Ishikawa (cell line): ENCODE data around the gene MIB2.
A peak's percentile ranks its signal among the peaks of the same experiment; 100 is the strongest.

Experiments
- CEBPB ChIP-seq: IDR thresholded peaks from 2 replicates; pipeline ENCODE4 v1.6.1; 2012
- CREB1 ChIP-seq: IDR thresholded peaks from 2 replicates; pipeline ENCODE4 v1.6.1; 2012; ENCODE audit warnings: low read depth
- EGR1 ChIP-seq: IDR thresholded peaks from 2 replicates; pipeline ENCODE4 v1.6.1; 2012
- EP300 ChIP-seq: IDR thresholded peaks from 2 replicates; pipeline ENCODE4 v1.6.1; 2012; ENCODE audit warnings: borderline replicate concordance
- MAX ChIP-seq: IDR thresholded peaks from 2 replicates; pipeline ENCODE4 v1.6.1; 2012
- NFIC ChIP-seq: IDR thresholded peaks from 2 replicates; pipeline ENCODE4 v1.6.1; 2012
- RAD21 ChIP-seq: IDR thresholded peaks from 2 replicates; pipeline ENCODE4 v1.6.1; 2012; ENCODE audit warnings: low read depth
- REST ChIP-seq: IDR thresholded peaks from 2 replicates; pipeline ENCODE4 v1.6.1; 2012; ENCODE audit warnings: low read depth, mild to moderate bottlenecking
- TAF1 ChIP-seq: IDR thresholded peaks from 2 replicates; pipeline ENCODE4 v1.6.1; 2012; ENCODE audit warnings: low read depth, mild to moderate bottlenecking
- TCF12 ChIP-seq: IDR thresholded peaks from 2 replicates; pipeline ENCODE4 v1.6.1; 2012; ENCODE audit warnings: low read depth
- TEAD4 ChIP-seq: IDR thresholded peaks from 2 replicates; pipeline ENCODE4 v1.6.1; 2012
- USF1 ChIP-seq: IDR thresholded peaks from 2 replicates; pipeline ENCODE4 v1.6.1; 2012
- YY1 ChIP-seq: IDR thresholded peaks from 2 replicates; pipeline ENCODE4 v1.6.1; 2012; ENCODE audit warnings: low read depth

GRCh38 chr1:1615256-1616044, at the start of gene MIB2:
- peak; percentile 32; the same call in 1 of the 2 replicates for TF ChIP-seq EP300
- TF ChIP-seq RAD21, result no peak; the same call in 1 of the 2 replicates
- TF ChIP-seq YY1, result no peak
- no peak for TF ChIP-seq REST
- TF ChIP-seq CREB1, result peak; percentile 95
- peak; percentile 55 for TF ChIP-seq MAX
- TF ChIP-seq TAF1, result peak; percentile 46
- no peak for TF ChIP-seq CEBPB
- no peak for TF ChIP-seq TEAD4
- TF ChIP-seq NFIC, result no peak
- TF ChIP-seq TCF12, result no peak
- peak; percentile 34; the same call in 1 of the 2 replicates for TF ChIP-seq USF1
- TF ChIP-seq EGR1, result peak; percentile 85
